ENCODE data around the gene CYP24A1. TPM values are rescaled to one million over a fixed set of nuclear protein-coding genes. Genes with fewer than 3 reads are reported as not detected.

Gene CYP24A1
- total RNA-seq, 1 donor from 2014 or later: 8.7 TPM

DNA sequence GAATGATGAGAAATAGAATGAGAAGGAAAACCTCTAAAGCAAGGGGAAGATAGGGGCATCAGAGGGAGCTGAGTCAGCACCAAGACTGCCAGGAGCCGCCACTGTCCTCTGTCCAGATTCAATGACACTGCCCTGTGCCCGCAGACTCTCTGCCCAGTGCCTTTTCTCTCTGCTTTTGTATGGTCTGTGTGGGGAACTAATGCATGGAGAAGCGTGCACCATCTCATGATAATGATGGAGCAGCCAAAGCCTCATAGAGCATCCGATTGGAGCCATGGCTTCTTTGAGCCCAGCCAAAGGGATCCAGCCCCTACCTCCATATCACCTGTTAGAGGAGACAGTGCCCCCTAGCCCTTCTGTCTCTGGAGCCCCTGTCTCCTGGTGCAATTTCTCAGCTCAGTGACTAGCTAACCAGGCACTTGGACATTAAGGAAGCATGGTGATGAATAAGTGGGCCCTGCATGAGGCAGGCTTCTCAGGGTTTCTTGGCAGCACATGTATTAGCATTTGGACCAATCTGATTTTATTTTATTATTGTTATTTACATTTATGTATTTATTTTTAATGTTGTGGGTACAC, 27.6 kb upstream of the CYP24A1 start:
- TF ChIP-seq, protein P1, sequence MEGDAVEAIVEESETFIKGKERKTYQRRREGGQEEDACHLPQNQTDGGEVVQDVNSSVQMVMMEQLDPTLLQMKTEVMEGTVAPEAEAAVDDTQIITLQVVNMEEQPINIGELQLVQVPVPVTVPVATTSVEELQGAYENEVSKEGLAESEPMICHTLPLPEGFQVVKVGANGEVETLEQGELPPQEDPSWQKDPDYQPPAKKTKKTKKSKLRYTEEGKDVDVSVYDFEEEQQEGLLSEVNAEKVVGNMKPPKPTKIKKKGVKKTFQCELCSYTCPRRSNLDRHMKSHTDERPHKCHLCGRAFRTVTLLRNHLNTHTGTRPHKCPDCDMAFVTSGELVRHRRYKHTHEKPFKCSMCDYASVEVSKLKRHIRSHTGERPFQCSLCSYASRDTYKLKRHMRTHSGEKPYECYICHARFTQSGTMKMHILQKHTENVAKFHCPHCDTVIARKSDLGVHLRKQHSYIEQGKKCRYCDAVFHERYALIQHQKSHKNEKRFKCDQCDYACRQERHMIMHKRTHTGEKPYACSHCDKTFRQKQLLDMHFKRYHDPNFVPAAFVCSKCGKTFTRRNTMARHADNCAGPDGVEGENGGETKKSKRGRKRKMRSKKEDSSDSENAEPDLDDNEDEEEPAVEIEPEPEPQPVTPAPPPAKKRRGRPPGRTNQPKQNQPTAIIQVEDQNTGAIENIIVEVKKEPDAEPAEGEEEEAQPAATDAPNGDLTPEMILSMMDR (IDR thresholded peaks at IDR 0.05; ENCODE audit: insufficient read depth, low read length, severe bottlenecking): no peak
- Histone ChIP-seq H3K4me3 (ENCODE audit: low read depth, low read length) (no peak overlapping the region), H3K27me3 (ENCODE audit: control insufficient read depth, insufficient read depth, low read length) (no peaks in the 10 kb centered on the region), H3K36me3 (ENCODE audit: control insufficient read depth, insufficient read depth, low read length) (no peaks in the 10 kb centered on the region)
- no peak for DNase-seq (ENCODE audit: low read depth)
- FAIRE-seq: no peak

DNA sequence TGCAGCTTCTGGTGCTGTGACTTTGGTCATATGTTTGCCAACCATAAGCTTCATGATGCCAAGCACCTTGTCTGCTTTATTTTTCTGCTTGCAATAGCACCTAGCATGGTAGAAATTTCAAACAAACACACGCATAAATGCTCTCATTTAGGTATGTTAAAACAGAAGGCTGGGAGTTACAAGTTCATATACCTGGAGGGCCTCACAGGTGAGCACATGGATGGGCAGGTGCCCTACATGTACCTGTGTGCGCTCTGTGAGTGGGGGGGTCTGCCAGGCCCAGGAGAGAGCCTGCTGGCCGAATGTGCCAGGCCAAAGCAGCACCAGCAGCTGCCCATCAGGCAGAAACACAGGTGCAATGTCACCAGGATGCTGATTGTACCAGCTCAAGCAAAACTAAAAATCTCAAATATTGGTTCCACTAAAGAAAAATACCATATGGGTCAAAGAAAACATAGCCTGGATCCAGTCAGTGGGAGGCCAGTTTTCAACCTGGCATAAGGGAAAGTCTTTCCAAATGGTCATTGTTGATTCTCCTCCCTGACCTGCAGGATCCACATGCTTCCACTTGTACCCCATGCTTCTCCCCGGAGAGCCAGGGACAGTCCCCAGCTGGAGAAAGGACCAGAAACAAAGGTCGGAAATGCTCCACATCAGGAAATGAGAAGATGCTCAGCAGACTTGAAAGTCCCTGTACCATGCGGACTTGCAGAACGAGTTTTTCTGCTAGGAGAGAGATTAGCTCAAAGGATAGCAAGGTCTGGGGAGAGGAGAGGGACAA, 26.9 kb upstream of the CYP24A1 start:
- H3K36me3 ChIP-seq (ENCODE audit: control insufficient read depth, insufficient read depth, low read length): no peaks in the 10 kb centered on the region
- H3K27me3 ChIP-seq (ENCODE audit: control insufficient read depth, insufficient read depth, low read length): no peaks in the 10 kb centered on the region
- peak; percentile 47 for DNase-seq (ENCODE audit: low read depth)
- FAIRE-seq: no peak
- TF ChIP-seq, protein P1 (IDR thresholded peaks at IDR 0.05; ENCODE audit: insufficient read depth, low read length, severe bottlenecking): no peak
- no peak overlapping the region for H3K4me3 ChIP-seq (ENCODE audit: low read depth, low read length)

DNA sequence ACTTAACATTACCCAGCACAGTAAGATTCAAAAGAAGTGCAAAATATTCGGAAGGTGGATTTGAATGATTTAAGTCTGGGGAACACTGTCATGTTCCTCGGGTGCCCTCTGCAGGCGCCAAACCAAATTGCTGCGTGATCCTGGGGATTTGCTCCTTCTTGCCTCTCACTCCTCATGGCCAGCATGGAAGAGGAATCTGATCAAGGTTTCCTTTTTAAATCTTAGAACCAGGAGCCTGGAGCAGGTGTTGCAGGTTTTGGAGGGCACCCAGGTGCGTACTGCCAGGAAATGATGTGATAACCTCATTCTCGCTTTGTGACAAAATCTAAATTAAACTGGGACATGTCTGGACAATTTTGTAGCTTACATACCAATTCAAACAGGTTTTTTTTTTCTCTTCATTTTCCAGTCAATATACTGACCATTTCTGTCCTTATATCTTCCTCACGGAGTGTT, 26.0 kb upstream of the CYP24A1 start:
- no peaks in the 10 kb centered on the region for H3K36me3 ChIP-seq (ENCODE audit: control insufficient read depth, insufficient read depth, low read length)
- no peak overlapping the region for H3K4me3 ChIP-seq (ENCODE audit: low read depth, low read length)
- peak; percentile 80 for DNase-seq (ENCODE audit: low read depth)
- H3K27me3 ChIP-seq (ENCODE audit: control insufficient read depth, insufficient read depth, low read length): no peaks in the 10 kb centered on the region
- TF ChIP-seq, protein P1 (IDR thresholded peaks at IDR 0.05; ENCODE audit: insufficient read depth, low read length, severe bottlenecking): peak; percentile 93
- no peak for FAIRE-seq

DNA sequence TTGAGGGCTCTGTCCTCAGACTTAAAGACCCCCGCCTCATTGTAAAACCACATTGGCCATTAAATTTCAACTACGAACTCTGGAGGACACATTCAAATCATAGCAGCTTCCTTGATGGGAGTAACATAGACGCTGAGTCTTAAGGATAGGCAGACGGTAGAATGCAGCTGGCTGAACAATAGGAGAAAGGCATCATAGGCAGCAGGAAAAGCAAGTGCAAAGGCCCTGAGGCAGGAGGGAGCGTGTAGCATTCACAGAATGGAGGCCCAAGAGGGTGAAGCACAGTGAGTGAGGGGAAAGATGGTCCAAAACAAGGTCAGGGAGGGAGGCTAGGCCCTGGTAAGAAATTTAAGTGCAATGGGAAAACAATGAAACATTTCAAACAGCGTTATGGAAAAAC, 25.5 kb upstream of the CYP24A1 start:
- Histone ChIP-seq H3K27me3 (ENCODE audit: control insufficient read depth, insufficient read depth, low read length) (no peaks in the 10 kb centered on the region), H3K4me3 (ENCODE audit: low read depth, low read length) (no peak overlapping the region), H3K36me3 (ENCODE audit: control insufficient read depth, insufficient read depth, low read length) (no peaks in the 10 kb centered on the region)
- TF ChIP-seq, protein P1 (IDR thresholded peaks at IDR 0.05; ENCODE audit: insufficient read depth, low read length, severe bottlenecking): no peak
- FAIRE-seq (no peak), DNase-seq (ENCODE audit: low read depth) (no peak)

DNA sequence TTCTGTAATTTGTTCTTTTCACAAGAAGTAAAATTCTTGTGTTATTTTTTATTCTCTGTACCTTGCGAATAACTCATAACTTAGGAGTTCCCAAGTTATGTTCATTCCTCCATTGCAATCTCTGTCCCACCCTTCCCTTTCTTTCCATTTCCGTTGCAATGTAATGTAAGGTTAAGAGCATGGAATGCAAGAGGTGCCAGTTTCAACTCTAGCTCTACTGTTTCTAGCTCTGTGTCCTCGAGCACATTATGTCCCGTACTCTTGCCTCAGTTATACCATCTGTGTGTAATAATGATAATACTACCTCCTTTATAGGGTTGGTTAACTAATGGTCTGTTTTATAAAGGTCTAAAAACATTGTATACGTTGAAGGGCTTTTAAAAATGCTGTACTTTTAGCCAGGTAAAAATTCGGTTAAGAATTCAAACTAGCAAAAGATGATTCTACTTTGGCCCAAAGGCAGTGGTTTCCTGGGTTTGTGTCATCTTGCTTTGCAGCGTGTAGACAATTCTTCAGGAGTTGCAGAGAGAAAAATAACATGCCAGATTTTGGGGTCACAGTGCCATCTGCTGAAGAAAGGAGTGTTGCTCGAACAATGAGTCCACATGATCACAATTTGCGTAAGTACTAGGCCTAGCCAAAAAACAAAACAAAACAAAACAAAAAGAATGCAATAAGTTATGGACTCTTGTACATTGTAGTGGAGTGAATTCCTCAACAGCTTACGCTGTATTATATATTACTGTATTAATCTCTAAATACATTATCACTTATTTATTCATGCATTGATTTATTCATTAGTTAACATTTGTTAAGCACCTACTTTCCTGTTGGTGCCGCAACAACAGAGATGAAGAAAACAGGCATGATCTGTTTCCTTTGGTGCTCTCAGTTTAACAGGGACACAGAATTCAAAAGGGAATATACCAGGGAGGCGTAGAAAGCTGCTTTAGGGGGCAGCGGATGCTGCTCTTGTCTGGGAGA, 24.1 kb upstream of the CYP24A1 start:
- DNase-seq (ENCODE audit: low read depth) (peak; percentile 83), FAIRE-seq (no peak)
- TF ChIP-seq, protein P1 (IDR thresholded peaks at IDR 0.05; ENCODE audit: insufficient read depth, low read length, severe bottlenecking): peak; percentile 60
- no peak overlapping the region for H3K4me3 ChIP-seq (ENCODE audit: low read depth, low read length)
- no peaks in the 10 kb centered on the region for H3K27me3 ChIP-seq (ENCODE audit: control insufficient read depth, insufficient read depth, low read length)
- H3K36me3 ChIP-seq (ENCODE audit: control insufficient read depth, insufficient read depth, low read length): no peaks in the 10 kb centered on the region
